Natural killer cell treated with Interleukin-12 subunit alpha and Interleukin-12 subunit beta and Interleukin-15 and Interleukin-18, amount 100 ng/mL, for 72 hours (primary cell): ENCODE results near the gene DDAH2. TPM values are rescaled to one million over a fixed set of nuclear protein-coding genes. Genes with fewer than 3 reads are reported as not detected.
A peak's percentile ranks its signal among the peaks of the same experiment; 100 is the strongest.

Experiments
- ATAC-seq, 2 donors: fragments of 150-1000 bp; cut with Tn5 transposase in 1 of 2; sonication (Bioruptor Pico), chemical (Tn5 transposase) in 1 of 2; 2 replicates each; pipeline ENCODE4 v1.10.0; 2021
- DNase-seq: peaks from one replicate; pipeline ENCODE4 v3.0.0; 2022; ENCODE audit warnings: low spot score
- H3K27ac Mint-ChIP-seq, 2 donors: 1 replicate in 1 of 2; 2 replicates in 1 of 2; pipeline ENCODE4 v1.8.0; 2022; ENCODE audit warnings: mixed read lengths in 2 of 2, mild to moderate bottlenecking in 1 of 2, moderate library complexity in 1 of 2
- H3K27me3 Mint-ChIP-seq, 2 donors: 1 replicate in 1 of 2; 2 replicates in 1 of 2; pipeline ENCODE4 v1.8.0; 2022; ENCODE audit warnings: mixed read lengths in 2 of 2
- H3K36me3 Mint-ChIP-seq: one replicate; pipeline ENCODE4 v1.8.0; 2022; ENCODE audit warnings: mixed read lengths
- H3K4me1 Mint-ChIP-seq, 2 donors: 1 replicate in 1 of 2; 2 replicates in 1 of 2; pipeline ENCODE4 v1.8.0; 2022; ENCODE audit warnings: low read depth in 2 of 2, mixed read lengths in 2 of 2, mild to moderate bottlenecking in 1 of 2
- H3K4me3 Mint-ChIP-seq: one replicate; pipeline ENCODE4 v1.8.0; 2022; ENCODE audit warnings: mixed read lengths
- H3K9me3 Mint-ChIP-seq: 2 replicates; pipeline ENCODE4 v1.8.0; 2022; ENCODE audit warnings: mixed read lengths
- total RNA-seq, 2 donors: library from RNA; stranded (reverse); gene quantifications; one replicate each; pipeline ENCODE4 v1.2.3, GENCODE V29; 2022

The DDAH2 gene
- total RNA-seq, 2 donors from 2014 or later, result 18.8 to 24.4 TPM

GRCh38 chr6:31765910-31766794 is 37.1 kb upstream of the DDAH2 start:
- ATAC-seq (no peak), DNase-seq (no peak)
- Mint-ChIP-seq H3K36me3 (no peaks in the 10 kb centered on the region), H3K4me1 (peaks cover 8 to 13% of the 10 kb centered on the region in 2 donors), H3K27me3 (no peaks in the 10 kb centered on the region), H3K27ac (no peak overlapping the region), H3K9me3 (no peaks in the 10 kb centered on the region), H3K4me3 (no peak overlapping the region)

GRCh38 chr6:31765559-31765909 is 36.4 kb upstream of the DDAH2 start:
- DNase-seq (no peak), ATAC-seq (no peak)
- Mint-ChIP-seq H3K36me3 (no peaks in the 10 kb centered on the region), H3K27me3 (no peaks in the 10 kb centered on the region), H3K4me3 (no peak overlapping the region), H3K27ac (no peak overlapping the region), H3K9me3 (no peaks in the 10 kb centered on the region), H3K4me1 (peaks cover 7 to 15% of the 10 kb centered on the region in 2 donors)

GRCh38 chr6:31764198-31764597 is 35.1 kb upstream of the DDAH2 start:
- peaks cover 0 to 10% of the 10 kb centered on the region in 2 donors for H3K4me1 Mint-ChIP-seq
- H3K4me3 Mint-ChIP-seq, result no peak overlapping the region
- H3K9me3 Mint-ChIP-seq, result no peaks in the 10 kb centered on the region
- H3K27ac Mint-ChIP-seq, result no peak overlapping the region
- H3K27me3 Mint-ChIP-seq, result no peaks in the 10 kb centered on the region
- H3K36me3 Mint-ChIP-seq, result peaks cover 4% of the 10 kb centered on the region
- ATAC-seq, result no peak
- no peak for DNase-seq

- Mint-ChIP-seq H3K9me3 (no peaks in the 10 kb centered on the region), H3K4me3 (no peak overlapping the region), H3K4me1 (peaks cover 0 to 10% of the 10 kb centered on the region in 2 donors), H3K27me3 (no peaks in the 10 kb centered on the region), H3K27ac (no peak overlapping the region), H3K36me3 (peaks cover 4% of the 10 kb centered on the region)
- DNase-seq, result no peak
- ATAC-seq, result no peak
Observed at GRCh38 chr6:31763619-31763940, 34.5 kb upstream of the DDAH2 start.

- Mint-ChIP-seq H3K27ac (no peak overlapping the region), H3K36me3 (peaks cover 4% of the 10 kb centered on the region), H3K4me3 (no peak overlapping the region), H3K4me1 (peaks cover 0 to 10% of the 10 kb centered on the region in 2 donors), H3K9me3 (no peaks in the 10 kb centered on the region), H3K27me3 (no peaks in the 10 kb centered on the region)
- ATAC-seq, result no peak
- no peak for DNase-seq
Observed at GRCh38 chr6:31762878-31763618, 33.9 kb upstream of the DDAH2 start.

GRCh38 chr6:31762356-31762755 is 33.3 kb upstream of the DDAH2 start, which contains the start of gene SAPCD1:
TSS of gene SAPCD1 (plus strand) at chr6:31762656. CDS start at chr6:31763055, 399 bp downstream.
- Mint-ChIP-seq H3K9me3 (no peaks in the 10 kb centered on the region), H3K4me3 (no peak within 1 kb of the TSS), H3K36me3 (peaks cover 4% of the 10 kb centered on the region), H3K27ac (no peak within 1 kb of the TSS), H3K27me3 (no peaks in the 10 kb centered on the region), H3K4me1 (peaks cover 0 to 10% of the 10 kb centered on the region in 2 donors)
- DNase-seq (no peak), ATAC-seq (no peak)

GRCh38 chr6:31761343-31761742 is 32.2 kb upstream of the DDAH2 start:
- H3K27ac Mint-ChIP-seq, result peak overlapping the region in 1 of 2 donors; percentile 12
- ATAC-seq (no peak), DNase-seq (no peak)
- H3K27me3 Mint-ChIP-seq, result no peaks in the 10 kb centered on the region
- no peak overlapping the region for H3K4me3 Mint-ChIP-seq
- H3K36me3 Mint-ChIP-seq, result peaks cover 4% of the 10 kb centered on the region
- peaks cover 0 to 10% of the 10 kb centered on the region in 2 donors for H3K4me1 Mint-ChIP-seq
- H3K9me3 Mint-ChIP-seq, result no peaks in the 10 kb centered on the region

GRCh38 chr6:31760790-31761189 is 31.7 kb upstream of the DDAH2 start:
- Mint-ChIP-seq H3K9me3 (no peaks in the 10 kb centered on the region), H3K36me3 (peaks cover 4% of the 10 kb centered on the region)
- ATAC-seq, result no peak

GRCh38 chr6:31758281-31758680 is 29.2 kb upstream of the DDAH2 start:
- Mint-ChIP-seq H3K4me3 (no peak overlapping the region), H3K27ac (no peak overlapping the region), H3K27me3 (no peaks in the 10 kb centered on the region), H3K9me3 (no peaks in the 10 kb centered on the region), H3K36me3 (peaks cover 4% of the 10 kb centered on the region), H3K4me1 (peaks cover 0 to 7% of the 10 kb centered on the region in 2 donors)
- DNase-seq, result no peak
- no peak for ATAC-seq

More at GRCh38 chr6:31760790-31761189, 31.7 kb upstream of the DDAH2 start:
- H3K27me3 Mint-ChIP-seq, result no peaks in the 10 kb centered on the region
- peak overlapping the region in 1 of 2 donors; percentile 12 for H3K27ac Mint-ChIP-seq
- DNase-seq, result no peak
- no peak overlapping the region for H3K4me3 Mint-ChIP-seq
- H3K4me1 Mint-ChIP-seq, result peaks cover 0 to 10% of the 10 kb centered on the region in 2 donors

GRCh38 chr6:31752739-31753319 is 23.7 kb upstream of the DDAH2 start:
- no peaks in the 10 kb centered on the region for H3K4me1 Mint-ChIP-seq
- H3K27me3 Mint-ChIP-seq, result no peaks in the 10 kb centered on the region
- no peak overlapping the region for H3K4me3 Mint-ChIP-seq
- H3K27ac Mint-ChIP-seq, result no peak overlapping the region
- no peak for ATAC-seq
- no peaks in the 10 kb centered on the region for H3K36me3 Mint-ChIP-seq
- H3K9me3 Mint-ChIP-seq, result no peaks in the 10 kb centered on the region
- no peak for DNase-seq

- ATAC-seq, result no peak
- H3K27me3 Mint-ChIP-seq, result no peaks in the 10 kb centered on the region
- peaks cover 5% of the 10 kb centered on the region for H3K36me3 Mint-ChIP-seq
- no peak for DNase-seq
- peaks cover 0 to 4% of the 10 kb centered on the region in 2 donors for H3K4me1 Mint-ChIP-seq
- H3K4me3 Mint-ChIP-seq, result no peak overlapping the region
- H3K9me3 Mint-ChIP-seq, result no peaks in the 10 kb centered on the region
- H3K27ac Mint-ChIP-seq, result no peak overlapping the region
Observed at GRCh38 chr6:31750411-31751022, 21.4 kb upstream of the DDAH2 start.

- Mint-ChIP-seq H3K27ac (peak overlapping the region in 1 of 2 donors; percentile 20), H3K36me3 (peaks cover 5% of the 10 kb centered on the region), H3K4me3 (no peak overlapping the region), H3K27me3 (no peaks in the 10 kb centered on the region), H3K4me1 (peaks cover 0 to 4% of the 10 kb centered on the region in 2 donors), H3K9me3 (no peaks in the 10 kb centered on the region)
- no peak for ATAC-seq
- no peak for DNase-seq
Observed at GRCh38 chr6:31749301-31750036, 20.4 kb upstream of the DDAH2 start.

GRCh38 chr6:31744422-31744821 is 15.3 kb upstream of the DDAH2 start:
- Mint-ChIP-seq H3K27ac (peak overlapping the region in 1 of 2 donors; percentile 24), H3K36me3 (peaks cover 5% of the 10 kb centered on the region)
- no peak for ATAC-seq

More at GRCh38 chr6:31744422-31744821, 15.3 kb upstream of the DDAH2 start:
- Mint-ChIP-seq H3K27me3 (no peaks in the 10 kb centered on the region), H3K9me3 (no peaks in the 10 kb centered on the region), H3K4me3 (no peak overlapping the region), H3K4me1 (peaks cover 16 to 21% of the 10 kb centered on the region in 2 donors)
- DNase-seq, result no peak
